Epithelial cell of prostate (primary cell): ENCODE measurements around the gene ATP9B.
A peak's percentile ranks its signal among the peaks of the same experiment; 100 is the strongest.

Experiments
- DNase-seq: peaks from one replicate; pipeline ENCODE4 v3.0.0-alpha.2; 2011; ENCODE audit warnings: low read depth, low spot score
- H3K27ac ChIP-seq: fragments of 450-650 bp; 2 replicates; pipeline ENCODE4 v1.5.1; 2017; ENCODE audit warnings: mild to moderate bottlenecking

The ATP9B gene

DNA sequence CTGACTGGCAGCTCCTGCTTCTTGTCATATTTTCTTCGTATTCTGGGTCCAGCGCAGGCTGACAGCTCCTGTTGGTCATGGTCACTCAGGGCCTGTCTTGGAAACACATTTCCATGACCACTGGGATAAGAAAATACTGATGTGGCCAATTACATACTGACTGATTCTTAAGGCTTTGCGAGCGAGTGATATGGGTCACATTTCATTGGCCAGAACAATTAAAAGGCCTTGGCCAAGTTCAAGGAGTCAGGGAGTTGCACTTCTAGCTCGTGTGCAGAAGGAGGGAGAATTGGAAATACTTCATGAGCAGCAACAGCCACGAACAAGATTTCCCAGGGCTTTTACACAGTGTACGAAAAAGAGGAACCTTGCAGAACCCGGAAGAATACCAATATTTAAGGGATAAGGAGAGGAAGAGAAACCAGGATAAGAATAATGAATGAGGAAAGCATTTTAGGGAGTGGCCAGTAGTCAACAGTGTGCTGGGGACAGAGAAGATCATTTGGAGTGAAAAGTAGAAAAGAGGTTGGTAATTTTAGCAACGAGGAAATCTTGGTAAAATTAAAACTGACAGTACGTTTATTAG lies 149.5 kb downstream of the ATP9B start:
- no peak overlapping the region for H3K27ac ChIP-seq
- DNase-seq, result no peak

DNA sequence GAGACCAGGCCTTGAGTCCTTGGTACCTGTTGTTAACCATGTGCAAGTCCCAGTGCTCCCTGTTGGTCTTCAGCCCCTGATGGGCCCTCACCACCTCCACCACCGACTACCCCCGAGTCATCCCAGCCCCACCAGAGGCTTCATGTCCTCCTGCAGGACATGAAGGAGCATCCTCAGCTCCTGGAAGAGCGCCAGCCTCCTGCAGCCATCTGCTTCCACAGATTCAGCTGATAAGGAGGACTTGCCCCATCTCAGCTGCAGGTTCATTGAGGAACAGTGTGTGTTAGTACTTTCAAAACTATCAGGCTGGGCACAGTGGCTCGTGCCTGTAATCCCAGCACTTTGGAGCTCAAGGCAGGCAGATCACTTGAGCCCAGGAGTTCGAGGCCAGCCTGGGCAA lies 151.9 kb downstream of the ATP9B start:
- no peak overlapping the region for H3K27ac ChIP-seq
- no peak for DNase-seq

DNA sequence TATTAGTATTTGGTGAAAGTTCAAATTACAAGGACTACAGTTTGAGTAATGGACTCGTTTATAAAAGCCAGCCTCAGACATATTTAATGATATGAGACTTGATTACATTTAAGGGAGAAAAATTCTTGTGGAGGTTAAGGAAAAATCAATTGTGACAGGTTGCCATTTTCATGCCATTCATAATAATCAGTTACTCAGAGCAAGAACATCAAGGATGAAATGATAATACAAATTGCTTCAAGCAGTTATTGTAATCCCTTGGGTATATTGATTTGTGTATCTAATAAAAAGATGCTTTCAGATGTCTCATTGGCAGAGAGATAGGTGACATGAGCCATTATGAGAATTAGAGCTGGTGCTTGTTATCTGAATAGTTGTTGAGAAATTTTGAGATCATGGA lies 153.6 kb downstream of the ATP9B start:
- no peak overlapping the region for H3K27ac ChIP-seq
- DNase-seq, result no peak

DNA sequence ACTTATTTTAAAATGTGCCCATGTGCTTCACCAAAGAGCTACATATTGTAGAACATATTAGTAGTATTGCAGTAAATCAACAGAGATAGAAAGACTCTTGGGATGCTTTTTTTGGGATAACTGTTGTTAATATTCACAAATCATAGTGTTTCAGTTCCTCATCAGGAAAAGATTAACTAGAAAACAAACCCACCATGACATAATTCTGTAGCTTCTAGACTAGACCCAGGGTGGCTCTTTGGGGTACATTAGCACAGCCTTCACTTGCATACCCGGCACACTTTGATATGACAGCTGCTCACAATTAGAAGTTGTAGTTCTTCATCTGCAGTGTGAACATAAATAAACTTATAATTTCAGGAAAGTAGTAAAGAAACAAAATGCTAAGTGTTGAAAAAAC lies 154.2 kb downstream of the ATP9B start:
- DNase-seq, result no peak
- H3K27ac ChIP-seq, result no peak overlapping the region

DNA sequence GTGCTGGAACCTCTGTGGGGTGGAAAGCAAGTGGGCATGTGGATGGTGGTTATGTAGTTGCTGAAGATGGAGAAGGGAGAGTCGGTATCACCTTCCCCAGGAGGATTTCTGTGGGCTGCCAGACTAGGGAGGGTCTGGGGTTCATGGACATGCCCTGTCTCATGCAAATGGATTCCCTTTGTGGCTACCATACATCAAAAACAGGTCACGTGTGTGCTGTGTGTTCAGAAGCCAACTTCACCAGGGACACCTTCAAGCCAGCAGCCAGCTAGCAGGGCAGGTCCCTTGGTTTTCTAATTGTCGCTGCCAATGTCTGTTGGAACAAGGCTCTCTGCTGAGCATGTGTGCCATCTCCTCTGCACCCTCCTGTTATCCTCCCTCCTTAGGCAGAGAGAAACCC lies 155.2 kb downstream of the ATP9B start:
- no peak for DNase-seq

DNA sequence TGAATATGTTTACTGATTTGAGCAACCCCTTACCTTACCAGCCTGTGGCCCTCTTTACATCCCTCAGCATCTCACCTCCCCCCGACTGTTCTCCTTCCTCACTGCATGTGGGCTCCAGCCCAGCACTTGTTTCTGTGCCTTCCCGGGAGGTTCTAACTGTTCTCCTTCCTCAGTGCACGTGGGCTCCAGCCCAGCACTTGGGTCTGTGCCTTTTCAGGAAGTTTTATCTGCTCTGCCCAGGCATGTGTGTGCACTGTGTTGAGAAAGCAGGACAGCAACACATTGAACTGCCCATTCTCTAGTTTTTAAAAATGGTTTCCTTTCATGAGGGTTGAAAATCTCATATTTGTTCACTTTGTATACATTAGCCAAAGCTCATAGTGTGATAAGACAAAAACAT lies 158.4 kb downstream of the ATP9B start:
- no peak overlapping the region for H3K27ac ChIP-seq
- DNase-seq, result no peak

More for the DNA sequence above, 155.2 kb downstream of the ATP9B start:
- H3K27ac ChIP-seq, result no peak overlapping the region

DNA sequence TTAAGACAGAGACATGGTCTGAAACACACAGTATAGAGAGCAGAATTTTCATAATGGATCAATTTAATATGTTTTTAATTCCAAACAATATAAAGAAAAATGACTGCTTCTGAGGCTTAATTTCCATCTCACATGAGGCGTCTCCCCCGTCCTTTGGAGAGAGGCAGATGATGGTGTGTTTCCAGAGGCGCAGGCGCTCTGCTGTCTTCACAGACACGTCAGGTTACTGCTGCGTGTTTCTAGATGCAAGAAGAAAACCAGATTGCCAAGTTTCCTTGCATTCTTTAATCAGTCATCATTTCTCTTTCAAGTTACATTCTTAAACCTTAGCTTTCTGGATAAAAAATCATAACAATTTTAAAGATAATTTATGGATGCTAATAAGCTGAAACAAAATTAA lies 160.2 kb downstream of the ATP9B start:
- H3K27ac ChIP-seq, result no peak overlapping the region
- no peak for DNase-seq

DNA sequence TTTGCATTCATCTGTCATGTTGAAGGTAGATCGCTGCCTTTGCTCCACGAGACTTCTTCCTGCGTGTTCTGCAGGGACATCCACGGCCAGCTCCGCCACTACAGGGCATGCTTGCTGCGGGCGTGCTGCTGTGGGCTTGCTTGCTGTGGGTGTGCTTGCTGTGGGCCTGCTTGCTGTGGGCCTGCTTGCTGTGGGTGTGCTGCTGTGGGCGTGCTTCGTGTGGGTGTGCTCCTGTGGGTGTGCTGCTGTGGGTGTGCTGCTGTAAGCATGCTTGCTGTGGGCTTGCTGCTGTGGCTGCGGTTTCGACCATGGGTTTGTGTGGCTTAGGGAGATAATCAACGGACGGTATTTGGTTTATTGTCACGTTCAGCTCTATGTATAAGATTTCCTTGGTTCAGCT lies 165.2 kb downstream of the ATP9B start:
- no peak overlapping the region for H3K27ac ChIP-seq
- no peak for DNase-seq

DNA sequence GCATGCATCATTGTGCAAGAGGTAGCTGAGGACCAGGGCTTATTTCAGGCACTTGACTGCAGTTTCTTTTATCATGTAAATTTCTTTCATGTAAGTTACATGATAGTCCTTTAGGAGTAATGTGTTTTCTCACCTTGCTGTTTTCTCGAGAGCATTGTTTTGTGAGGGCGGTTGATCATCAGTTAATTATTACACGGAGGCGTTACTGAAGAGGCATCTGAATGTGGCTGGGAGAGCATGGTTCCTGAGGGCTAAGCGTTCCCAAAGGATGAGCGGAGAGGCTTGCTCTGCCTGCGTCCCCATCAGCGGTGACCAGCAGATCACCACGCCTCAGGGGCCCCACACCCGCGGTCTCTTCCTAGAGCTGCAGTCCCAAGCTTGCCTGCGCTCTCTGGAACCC lies 170.4 kb downstream of the ATP9B start:
- H3K27ac ChIP-seq, result no peak overlapping the region
- DNase-seq, result no peak

DNA sequence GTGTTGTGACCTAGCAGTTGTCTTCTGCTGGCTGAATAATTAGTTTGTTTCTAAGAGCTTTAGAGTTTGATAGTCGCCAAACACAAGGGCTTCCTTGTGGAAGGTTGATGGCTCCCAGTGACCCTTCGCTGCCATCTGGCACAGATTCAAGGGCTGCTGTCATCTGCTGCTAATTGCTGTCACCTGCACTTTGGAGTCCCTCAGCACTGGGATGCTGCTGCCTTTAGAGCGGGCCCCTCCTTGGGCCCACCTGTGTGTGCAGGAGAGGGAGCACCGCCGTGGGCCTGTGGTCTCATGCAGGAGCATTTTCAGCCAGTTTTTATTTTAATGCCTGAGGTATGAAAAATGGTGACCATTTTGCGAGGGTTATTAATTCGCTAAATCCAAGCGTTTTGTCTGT lies 172.6 kb downstream of the ATP9B start:
- DNase-seq, result no peak
- H3K27ac ChIP-seq, result no peak overlapping the region

DNA sequence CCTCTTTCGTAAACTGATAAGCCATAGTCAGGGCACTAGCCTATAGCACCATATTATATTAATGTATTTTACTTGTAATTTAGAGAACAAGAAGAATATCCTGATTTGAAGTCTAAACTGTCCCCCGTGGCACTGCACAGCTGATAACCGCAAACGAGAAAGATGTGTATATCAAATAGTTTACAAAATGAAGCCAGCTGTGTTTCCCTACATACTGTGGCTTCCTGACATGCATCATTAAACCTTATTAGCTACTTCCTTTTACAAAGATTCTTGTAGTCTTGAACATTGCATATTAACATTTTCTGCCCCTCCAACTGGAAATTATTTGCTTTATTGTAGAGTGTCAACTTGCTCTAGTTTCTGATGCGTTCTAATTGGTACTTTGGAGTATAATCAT lies 173.1 kb downstream of the ATP9B start:
- no peak for DNase-seq
- H3K27ac ChIP-seq, result no peak overlapping the region

DNA sequence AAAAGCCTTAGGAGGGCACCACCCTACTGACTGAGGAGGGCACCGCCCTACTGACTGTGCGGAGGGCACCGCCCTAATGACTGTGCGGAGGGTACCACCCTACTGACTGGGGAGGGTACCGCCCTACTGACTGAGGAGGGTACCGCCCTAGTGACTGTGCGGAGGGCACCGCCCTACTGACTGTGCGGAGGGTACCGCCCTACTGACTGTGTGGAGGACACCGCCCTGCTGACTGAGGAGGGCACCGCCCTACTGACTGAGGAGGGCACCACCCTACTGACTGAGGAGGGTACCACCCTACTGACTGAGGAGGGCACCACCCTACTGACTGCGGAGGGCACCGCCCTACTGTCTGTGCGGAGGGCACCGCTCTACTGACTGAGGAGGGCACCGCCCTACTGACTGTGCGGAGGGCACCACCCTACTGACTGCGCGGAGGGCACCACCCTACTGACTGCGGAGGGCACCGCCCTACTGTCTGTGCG lies 176.4 kb downstream of the ATP9B start:
- peak; percentile 36 for DNase-seq
- peak overlapping the region; percentile 63 for H3K27ac ChIP-seq

DNA sequence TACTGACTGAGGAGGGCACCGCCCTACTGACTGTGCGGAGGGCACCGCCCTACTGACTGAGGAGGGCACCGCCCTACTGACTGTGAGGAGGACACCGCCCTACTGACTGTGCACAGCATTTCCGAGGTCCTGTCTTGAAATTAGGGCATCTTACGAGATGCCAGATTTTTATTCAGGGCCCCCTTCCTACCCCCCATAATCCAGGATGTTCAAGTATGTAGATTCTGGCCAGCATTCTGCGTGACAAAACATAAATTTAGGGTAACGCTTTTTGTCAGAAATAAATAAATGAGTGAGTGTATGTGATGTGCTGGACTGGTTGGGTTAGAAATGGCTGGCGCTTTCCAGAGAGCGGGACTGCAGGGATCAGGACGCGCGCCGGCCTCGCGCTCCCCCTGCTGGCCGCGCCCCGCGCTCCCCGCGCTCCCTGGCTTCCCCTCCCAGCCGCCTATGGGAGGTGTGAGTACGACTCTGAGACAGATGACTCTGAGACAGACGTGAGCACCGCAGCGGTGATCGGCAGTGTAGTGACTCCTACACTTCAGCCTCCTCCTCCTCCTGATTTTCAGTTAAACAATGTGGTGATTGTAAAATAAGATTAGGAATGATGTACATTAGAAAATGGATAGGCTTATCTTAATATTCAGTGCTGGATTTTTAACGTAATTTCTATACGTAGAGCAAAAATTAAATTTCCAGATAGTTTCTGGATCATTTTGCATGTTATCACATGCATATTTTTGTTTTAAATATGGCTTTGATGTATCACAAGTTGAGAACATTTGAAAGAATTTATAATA lies 177.3 kb downstream of the ATP9B start:
- peak; percentile 33 for DNase-seq

DNA sequence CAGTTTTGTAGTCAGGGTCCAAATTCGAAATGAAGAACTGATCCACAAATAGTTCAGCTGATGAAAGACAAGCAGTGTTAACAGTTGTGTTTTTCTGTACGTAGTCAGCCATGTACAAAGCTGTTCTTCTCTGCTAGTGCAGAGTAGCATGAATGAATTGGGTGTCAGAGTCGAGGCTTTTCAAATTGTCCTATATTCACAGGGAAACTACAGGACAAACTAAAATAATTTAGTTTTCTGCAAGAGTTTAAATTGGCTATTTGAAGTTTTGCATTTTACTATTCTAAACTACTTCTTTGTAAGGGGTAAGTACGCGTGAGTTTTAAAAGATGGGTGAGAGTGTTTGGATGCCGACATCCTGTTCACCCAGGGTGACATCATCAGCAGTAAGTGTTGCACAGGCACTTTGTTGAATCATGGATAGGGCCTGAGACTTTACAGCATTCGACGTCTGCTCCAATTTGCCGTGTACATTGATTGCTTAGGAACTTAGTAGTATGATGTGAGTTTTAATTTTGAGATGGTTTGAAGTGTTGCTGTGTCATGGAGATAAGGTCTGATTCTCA lies 179.4 kb downstream of the ATP9B start:
- H3K27ac ChIP-seq, result no peak overlapping the region
- DNase-seq, result no peak

More for the DNA sequence above, 177.3 kb downstream of the ATP9B start:
- H3K27ac ChIP-seq, result peak overlapping the region; percentile 65

DNA sequence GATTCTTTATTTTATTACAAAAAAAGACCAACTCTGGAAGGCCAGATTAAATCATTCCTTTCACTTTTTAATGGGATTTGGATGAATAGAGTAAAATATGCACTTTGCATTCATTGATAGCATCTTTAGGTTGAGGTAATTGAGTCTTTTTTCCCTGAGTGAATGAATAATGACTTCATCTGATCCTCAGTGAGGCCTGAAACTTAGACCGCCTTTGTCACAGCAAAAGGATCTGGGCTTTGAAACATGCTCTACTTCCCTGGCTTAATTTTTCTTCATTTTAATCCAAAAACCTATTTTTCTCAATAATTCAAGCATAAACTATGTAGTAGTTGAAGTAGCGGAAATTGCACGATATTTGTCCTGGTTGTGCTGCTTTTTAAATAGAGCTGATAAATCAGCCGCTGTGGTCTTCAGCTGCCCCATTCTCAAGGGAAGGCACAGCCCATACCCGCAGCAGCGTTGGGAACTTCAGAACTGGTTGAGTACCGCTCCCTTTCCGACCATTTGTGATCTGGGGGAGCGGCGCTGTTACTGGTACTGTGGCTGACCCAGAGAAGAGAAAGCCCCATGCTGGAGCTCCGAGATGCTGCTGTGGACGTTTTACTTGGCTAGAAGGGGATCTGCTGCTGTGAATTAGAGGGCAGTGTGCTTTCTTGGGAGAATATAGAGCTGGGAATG lies 181.2 kb downstream of the ATP9B start:
- no peak overlapping the region for H3K27ac ChIP-seq
- no peak for DNase-seq

DNA sequence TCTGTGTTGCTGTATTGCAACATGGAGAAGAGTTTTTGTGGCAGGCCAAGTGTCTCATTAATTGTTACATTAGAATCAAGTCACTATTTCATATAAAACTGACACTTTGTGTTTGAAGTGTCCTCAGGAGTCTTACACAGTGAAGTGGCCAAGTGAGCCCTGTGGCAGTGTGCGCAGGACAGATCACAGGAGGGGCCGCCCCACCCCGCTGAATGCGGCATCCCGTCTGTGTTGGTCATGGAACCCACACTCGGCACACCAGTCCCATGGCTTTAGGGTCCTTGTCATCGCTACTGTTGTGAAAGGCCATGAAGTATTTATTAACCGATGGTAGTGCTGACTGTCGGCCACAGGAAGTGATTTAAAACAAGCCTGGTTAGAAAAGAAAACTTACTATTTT lies 181.8 kb downstream of the ATP9B start:
- no peak for DNase-seq
- no peak overlapping the region for H3K27ac ChIP-seq

DNA sequence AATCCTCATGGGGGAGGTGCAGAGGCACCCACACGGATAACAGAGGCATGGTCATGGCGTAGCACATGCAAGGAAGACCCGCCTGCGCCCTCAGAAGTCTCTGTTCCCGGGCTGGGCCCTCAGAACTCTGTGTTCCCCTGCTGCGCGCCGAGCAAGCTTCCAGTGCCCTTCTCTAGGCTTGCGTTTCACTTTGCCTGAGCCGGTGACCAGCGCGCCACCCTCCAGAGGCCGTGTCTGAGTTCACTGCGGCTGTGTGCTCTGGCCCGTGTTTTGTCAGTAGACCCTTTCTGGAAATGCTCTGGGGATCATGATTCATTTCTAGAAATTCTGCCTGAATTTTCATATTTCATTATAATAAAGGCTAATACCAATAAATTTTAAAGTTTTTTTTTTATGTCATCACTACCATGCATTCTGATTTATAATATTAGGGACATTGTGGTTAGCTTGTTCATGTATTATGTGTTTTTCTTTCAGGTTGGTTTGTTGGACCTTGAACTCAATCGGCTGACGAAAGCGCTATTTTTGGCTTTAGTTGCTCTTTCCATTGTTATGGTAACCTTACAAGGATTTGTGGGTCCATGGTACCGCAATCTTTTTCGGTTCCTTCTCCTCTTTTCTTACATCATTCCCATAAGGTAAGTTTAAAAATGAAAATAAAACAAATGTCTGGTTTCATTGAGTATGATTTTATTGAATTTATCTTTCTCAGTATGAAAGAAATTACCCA lies 183.9 kb downstream of the ATP9B start:
- H3K27ac ChIP-seq, result no peak overlapping the region
- DNase-seq, result no peak

DNA sequence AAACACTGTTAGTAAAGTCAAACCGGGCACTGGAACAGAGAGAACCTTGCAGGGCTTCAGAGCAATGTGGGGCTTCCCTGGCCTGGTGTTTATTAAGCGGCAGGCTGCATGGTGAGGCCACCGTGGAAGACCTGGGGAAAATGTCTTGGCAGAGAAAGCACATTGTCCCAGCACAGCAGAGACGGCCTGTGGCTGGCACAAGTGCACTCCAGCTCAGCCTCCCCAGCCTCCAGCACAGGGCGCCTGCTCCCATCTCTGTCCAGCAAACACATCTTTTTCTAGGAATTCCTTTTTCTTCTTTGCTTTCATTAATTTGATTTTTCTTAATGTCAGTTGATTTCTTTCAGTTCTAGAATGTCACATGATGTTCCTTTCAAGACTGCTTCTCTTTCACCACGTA lies 188.3 kb downstream of the ATP9B start:
- H3K27ac ChIP-seq, result no peak overlapping the region
- no peak for DNase-seq

DNA sequence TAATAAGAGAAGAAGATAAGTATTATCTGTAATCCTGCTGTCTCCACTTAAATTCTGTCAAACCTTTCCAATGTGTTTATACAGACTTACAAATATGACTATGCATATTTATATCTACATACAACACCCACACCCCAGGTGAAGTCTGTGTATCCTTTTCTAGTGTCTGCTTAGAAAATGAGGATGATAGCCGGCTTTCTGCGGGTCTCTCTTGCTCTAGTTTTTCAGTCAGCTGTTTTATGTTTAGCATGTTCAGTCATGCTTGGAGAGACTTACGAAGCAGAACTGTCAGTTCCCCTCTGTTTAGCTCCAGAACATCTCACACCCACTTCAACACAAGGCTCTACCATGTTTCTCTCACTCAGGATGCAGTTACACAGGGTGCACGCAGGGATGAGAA lies 189.3 kb downstream of the ATP9B start:
- no peak for DNase-seq

DNA sequence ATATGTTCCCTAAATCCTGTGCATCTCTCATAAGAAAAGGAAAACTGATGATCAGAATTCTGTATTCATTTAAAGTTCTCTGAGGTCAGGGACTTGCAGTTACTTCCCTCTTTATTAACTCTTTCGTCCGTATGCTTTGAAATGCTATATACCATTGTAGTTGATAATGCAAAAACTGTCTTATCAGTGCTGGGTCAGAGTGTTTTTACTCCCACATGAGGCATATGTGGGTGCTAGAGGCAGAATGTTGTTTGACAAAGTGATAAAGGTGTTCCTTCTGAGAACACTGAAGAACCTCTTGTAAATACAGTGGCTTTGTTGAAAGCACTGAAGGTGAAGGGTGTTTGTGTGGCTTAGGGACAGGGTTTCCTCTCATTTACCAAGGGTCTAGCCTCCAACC lies 190.0 kb downstream of the ATP9B start:
- no peak for DNase-seq
- no peak overlapping the region for H3K27ac ChIP-seq

More for the DNA sequence above, 189.3 kb downstream of the ATP9B start:
- H3K27ac ChIP-seq, result no peak overlapping the region
